Measurements from ENCODE around the gene EBF4.

Gene EBF4

DNA sequence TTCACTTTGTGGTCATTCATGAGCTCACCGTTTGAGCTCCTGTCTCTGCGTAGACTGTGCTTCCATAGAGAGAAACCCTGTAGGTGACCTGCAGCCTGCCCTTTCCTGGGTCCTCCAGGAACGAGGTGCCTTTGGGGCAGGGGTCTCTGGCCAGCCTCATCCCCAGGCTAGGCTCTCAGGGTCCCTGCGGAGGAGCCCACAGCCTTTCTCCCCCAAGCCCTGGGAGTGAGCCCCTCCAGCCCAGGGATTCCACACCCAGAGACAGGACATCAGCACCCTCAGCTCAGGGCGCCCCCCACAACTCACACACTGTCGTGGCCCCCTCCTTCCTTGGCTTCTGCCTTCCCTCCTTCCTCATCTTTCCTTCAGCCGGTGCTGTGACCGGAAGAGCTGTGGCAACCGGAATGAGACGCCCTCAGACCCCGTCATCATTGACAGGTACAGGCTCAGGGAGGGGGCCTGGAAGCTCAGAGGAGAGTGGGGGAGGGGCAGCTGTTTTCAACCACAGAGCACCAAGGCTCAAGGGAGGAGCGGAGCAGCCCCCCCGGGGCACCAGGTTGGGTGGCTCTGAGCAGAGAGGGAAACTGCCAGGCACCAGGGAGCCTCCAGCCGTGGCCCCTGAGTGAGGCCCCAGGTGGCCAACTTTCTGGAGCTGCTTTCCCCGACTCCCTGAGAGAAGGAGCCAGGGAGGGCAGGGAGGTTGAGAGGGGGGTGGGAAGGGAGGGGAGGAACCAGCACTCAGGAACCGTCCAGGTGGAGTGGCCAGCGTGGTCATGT, 16.8 kb downstream of the EBF4 start:
- Histone ChIP-seq H2BK5ac (ENCODE audit: low read length) (no peak overlapping the region), H3K4me3 (ENCODE audit: low read length) (no peak overlapping the region), H3K79me2 (ENCODE audit: control insufficient read depth, insufficient read depth, low read length) (no peaks in the 10 kb centered on the region), H2BK120ac (ENCODE audit: low read depth, low read length) (no peak overlapping the region), H2AK5ac (ENCODE audit: low read length) (no peak overlapping the region), H3K56ac (ENCODE audit: low read length) (peak overlapping the region; percentile 34), H3K27ac (ENCODE audit: low read depth, low read length) (no peak overlapping the region), H3K9ac (ENCODE audit: low read length) (no peak overlapping the region), H4K8ac (ENCODE audit: low read depth, low read length) (no peak overlapping the region), H2BK15ac (replicated peaks; ENCODE audit: low read depth) (no peak overlapping the region), H3K79me1 (ENCODE audit: low read length) (no peaks in the 10 kb centered on the region), H4K5ac (ENCODE audit: low read length) (no peak overlapping the region), H3K4ac (ENCODE audit: low read depth, low read length) (no peak overlapping the region), H3K4me1 (ENCODE audit: control insufficient read depth, low read depth, low read length) (no peaks in the 10 kb centered on the region), H3K27me3 (ENCODE audit: insufficient read depth, low read length, poor library complexity) (no peaks in the 10 kb centered on the region), H3K4me2 (ENCODE audit: low read length) (no peak overlapping the region), H3K18ac (ENCODE audit: low read length) (no peak overlapping the region), H3K36me3 (ENCODE audit: control insufficient read depth, insufficient read depth, low read length) (no peaks in the 10 kb centered on the region), H3K23ac (ENCODE audit: low read length) (no peak overlapping the region)
- DNase-seq: no peak
- no CpG with 5 or more reads among the region's 17 CpGs for WGBS (ENCODE audit: extremely low coverage, insufficient coverage, low lambda C conversion rate)

- Histone ChIP-seq H3K4me1 (ENCODE audit: control insufficient read depth, low read depth, low read length) (no peaks in the 10 kb centered on the region), H2BK15ac (replicated peaks; ENCODE audit: low read depth) (no peak overlapping the region), H4K8ac (ENCODE audit: low read depth, low read length) (no peak overlapping the region), H3K79me2 (ENCODE audit: control insufficient read depth, insufficient read depth, low read length) (no peaks in the 10 kb centered on the region), H3K27ac (ENCODE audit: low read depth, low read length) (no peak overlapping the region), H2BK120ac (ENCODE audit: low read depth, low read length) (no peak overlapping the region), H3K4ac (ENCODE audit: low read depth, low read length) (no peak overlapping the region), H3K23ac (ENCODE audit: low read length) (no peak overlapping the region), H3K4me3 (ENCODE audit: low read length) (no peak overlapping the region), H2AK5ac (ENCODE audit: low read length) (no peak overlapping the region), H3K4me2 (ENCODE audit: low read length) (no peak overlapping the region), H3K79me1 (ENCODE audit: low read length) (no peaks in the 10 kb centered on the region), H3K9ac (ENCODE audit: low read length) (no peak overlapping the region), H3K56ac (ENCODE audit: low read length) (no peak overlapping the region), H3K36me3 (ENCODE audit: control insufficient read depth, insufficient read depth, low read length) (no peaks in the 10 kb centered on the region), H2BK5ac (ENCODE audit: low read length) (no peak overlapping the region), H3K27me3 (ENCODE audit: insufficient read depth, low read length, poor library complexity) (no peaks in the 10 kb centered on the region), H3K18ac (ENCODE audit: low read length) (no peak overlapping the region), H4K5ac (ENCODE audit: low read length) (no peak overlapping the region)
- DNase-seq: peak; percentile 28
- no CpG with 5 or more reads among the region's 3 CpGs for WGBS (ENCODE audit: extremely low coverage, insufficient coverage, low lambda C conversion rate)
Observed at GRCh38 chr20:2713285-2713684, 20.7 kb downstream of the EBF4 start.

GRCh38 chr20:2729251-2729713, 36.7 kb downstream of the EBF4 start:
- H3K4me2 ChIP-seq (ENCODE audit: low read length): no peak overlapping the region
- no peak overlapping the region for H4K5ac ChIP-seq (ENCODE audit: low read length)
- H3K79me2 ChIP-seq (ENCODE audit: control insufficient read depth, insufficient read depth, low read length): no peaks in the 10 kb centered on the region
- no peaks in the 10 kb centered on the region for H3K4me1 ChIP-seq (ENCODE audit: control insufficient read depth, low read depth, low read length)
- no peak overlapping the region for H3K23ac ChIP-seq (ENCODE audit: low read length)
- no peaks in the 10 kb centered on the region for H3K79me1 ChIP-seq (ENCODE audit: low read length)
- H3K27ac ChIP-seq (ENCODE audit: low read depth, low read length): no peak overlapping the region
- no CpG with 5 or more reads among the region's 6 CpGs for WGBS (ENCODE audit: extremely low coverage, insufficient coverage, low lambda C conversion rate)
- no peak overlapping the region for H3K18ac ChIP-seq (ENCODE audit: low read length)
- H4K8ac ChIP-seq (ENCODE audit: low read depth, low read length): no peak overlapping the region
- no peak overlapping the region for H2BK5ac ChIP-seq (ENCODE audit: low read length)
- no peak overlapping the region for H3K4me3 ChIP-seq (ENCODE audit: low read length)
- no peaks in the 10 kb centered on the region for H3K36me3 ChIP-seq (ENCODE audit: control insufficient read depth, insufficient read depth, low read length)
- no peak overlapping the region for H2AK5ac ChIP-seq (ENCODE audit: low read length)
- H3K9ac ChIP-seq (ENCODE audit: low read length): no peak overlapping the region
- no peak overlapping the region for H2BK15ac ChIP-seq (replicated peaks; ENCODE audit: low read depth)
- no peak overlapping the region for H3K56ac ChIP-seq (ENCODE audit: low read length)
- DNase-seq: no peak
- no peak overlapping the region for H3K4ac ChIP-seq (ENCODE audit: low read depth, low read length)
- peaks cover 2% of the 10 kb centered on the region for H3K27me3 ChIP-seq (ENCODE audit: insufficient read depth, low read length, poor library complexity)
- no peak overlapping the region for H2BK120ac ChIP-seq (ENCODE audit: low read depth, low read length)

GRCh38 chr20:2729791-2730190, 37.2 kb downstream of the EBF4 start:
- H3K23ac ChIP-seq (ENCODE audit: low read length): no peak overlapping the region
- no CpG with 5 or more reads among the region's 1 CpG for WGBS (ENCODE audit: extremely low coverage, insufficient coverage, low lambda C conversion rate)

DNA sequence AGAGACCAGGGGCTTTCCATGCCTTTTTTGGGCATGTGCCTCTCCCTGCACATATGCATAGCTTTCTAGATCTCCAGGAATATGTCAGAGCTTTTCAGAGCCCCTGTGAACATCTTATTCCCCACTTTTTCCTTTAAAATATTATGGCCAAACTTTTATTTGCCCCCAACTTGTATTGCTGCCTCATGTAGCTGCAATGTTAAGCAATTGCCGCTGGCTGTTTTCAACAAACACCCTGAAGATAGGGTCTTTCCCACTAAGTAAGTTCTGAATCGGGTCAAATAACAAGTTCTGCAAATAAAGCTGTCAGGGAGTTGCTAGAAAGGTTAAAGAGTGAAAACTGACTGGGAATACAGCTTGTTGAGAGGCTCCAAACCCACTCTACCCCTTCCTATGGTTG, 42.3 kb downstream of the EBF4 start:
- no peak overlapping the region for H3K27ac ChIP-seq (ENCODE audit: low read depth, low read length)
- H3K4ac ChIP-seq (ENCODE audit: low read depth, low read length): no peak overlapping the region
- no CpG with 5 or more reads among the region's 2 CpGs for WGBS (ENCODE audit: extremely low coverage, insufficient coverage, low lambda C conversion rate)
- H3K79me1 ChIP-seq (ENCODE audit: low read length): no peaks in the 10 kb centered on the region
- H3K27me3 ChIP-seq (ENCODE audit: insufficient read depth, low read length, poor library complexity): no peaks in the 10 kb centered on the region
- no peak for DNase-seq
- H3K56ac ChIP-seq (ENCODE audit: low read length): no peak overlapping the region
- H2BK120ac ChIP-seq (ENCODE audit: low read depth, low read length): no peak overlapping the region
- H3K79me2 ChIP-seq (ENCODE audit: control insufficient read depth, insufficient read depth, low read length): no peaks in the 10 kb centered on the region
- H3K4me1 ChIP-seq (ENCODE audit: control insufficient read depth, low read depth, low read length): no peaks in the 10 kb centered on the region
- H2BK15ac ChIP-seq (replicated peaks; ENCODE audit: low read depth): no peak overlapping the region
- H3K18ac ChIP-seq (ENCODE audit: low read length): no peak overlapping the region
- no peaks in the 10 kb centered on the region for H3K36me3 ChIP-seq (ENCODE audit: control insufficient read depth, insufficient read depth, low read length)
- H3K9ac ChIP-seq (ENCODE audit: low read length): no peak overlapping the region
- H2BK5ac ChIP-seq (ENCODE audit: low read length): no peak overlapping the region
- H4K8ac ChIP-seq (ENCODE audit: low read depth, low read length): no peak overlapping the region
- H3K4me3 ChIP-seq (ENCODE audit: low read length): no peak overlapping the region
- no peak overlapping the region for H3K23ac ChIP-seq (ENCODE audit: low read length)
- H4K5ac ChIP-seq (ENCODE audit: low read length): no peak overlapping the region
- no peak overlapping the region for H3K4me2 ChIP-seq (ENCODE audit: low read length)
- no peak overlapping the region for H2AK5ac ChIP-seq (ENCODE audit: low read length)

More at GRCh38 chr20:2729791-2730190, 37.2 kb downstream of the EBF4 start:
- DNase-seq: no peak
- H3K36me3 ChIP-seq (ENCODE audit: control insufficient read depth, insufficient read depth, low read length): no peaks in the 10 kb centered on the region
- no peak overlapping the region for H2BK5ac ChIP-seq (ENCODE audit: low read length)
- no peak overlapping the region for H2BK120ac ChIP-seq (ENCODE audit: low read depth, low read length)
- H3K27ac ChIP-seq (ENCODE audit: low read depth, low read length): no peak overlapping the region
- no peak overlapping the region for H4K8ac ChIP-seq (ENCODE audit: low read depth, low read length)
- H3K4me2 ChIP-seq (ENCODE audit: low read length): no peak overlapping the region
- no peak overlapping the region for H3K56ac ChIP-seq (ENCODE audit: low read length)
- no peak overlapping the region for H3K9ac ChIP-seq (ENCODE audit: low read length)
- no peak overlapping the region for H2BK15ac ChIP-seq (replicated peaks; ENCODE audit: low read depth)
- no peaks in the 10 kb centered on the region for H3K4me1 ChIP-seq (ENCODE audit: control insufficient read depth, low read depth, low read length)
- H3K79me2 ChIP-seq (ENCODE audit: control insufficient read depth, insufficient read depth, low read length): no peaks in the 10 kb centered on the region
- no peak overlapping the region for H3K18ac ChIP-seq (ENCODE audit: low read length)
- H4K5ac ChIP-seq (ENCODE audit: low read length): no peak overlapping the region
- no peak overlapping the region for H3K4ac ChIP-seq (ENCODE audit: low read depth, low read length)
- no peaks in the 10 kb centered on the region for H3K79me1 ChIP-seq (ENCODE audit: low read length)
- H3K27me3 ChIP-seq (ENCODE audit: insufficient read depth, low read length, poor library complexity): peaks cover 2% of the 10 kb centered on the region
- H2AK5ac ChIP-seq (ENCODE audit: low read length): no peak overlapping the region
- no peak overlapping the region for H3K4me3 ChIP-seq (ENCODE audit: low read length)

- H3K18ac ChIP-seq (ENCODE audit: low read length): no peak overlapping the region
- no peak overlapping the region for H3K4me2 ChIP-seq (ENCODE audit: low read length)
- no peaks in the 10 kb centered on the region for H3K36me3 ChIP-seq (ENCODE audit: control insufficient read depth, insufficient read depth, low read length)
- no peaks in the 10 kb centered on the region for H3K79me2 ChIP-seq (ENCODE audit: control insufficient read depth, insufficient read depth, low read length)
- no peak overlapping the region for H3K56ac ChIP-seq (ENCODE audit: low read length)
- WGBS (ENCODE audit: extremely low coverage, insufficient coverage, low lambda C conversion rate): no CpG with 5 or more reads among the region's 3 CpGs
- DNase-seq: no peak
- H2BK5ac ChIP-seq (ENCODE audit: low read length): no peak overlapping the region
- H3K4me3 ChIP-seq (ENCODE audit: low read length): no peak overlapping the region
- no peak overlapping the region for H3K4ac ChIP-seq (ENCODE audit: low read depth, low read length)
- no peaks in the 10 kb centered on the region for H3K4me1 ChIP-seq (ENCODE audit: control insufficient read depth, low read depth, low read length)
- no peak overlapping the region for H2AK5ac ChIP-seq (ENCODE audit: low read length)
- H3K27ac ChIP-seq (ENCODE audit: low read depth, low read length): no peak overlapping the region
- H2BK15ac ChIP-seq (replicated peaks; ENCODE audit: low read depth): no peak overlapping the region
- no peaks in the 10 kb centered on the region for H3K79me1 ChIP-seq (ENCODE audit: low read length)
- no peak overlapping the region for H3K9ac ChIP-seq (ENCODE audit: low read length)
- H4K8ac ChIP-seq (ENCODE audit: low read depth, low read length): no peak overlapping the region
- no peak overlapping the region for H2BK120ac ChIP-seq (ENCODE audit: low read depth, low read length)
- H3K23ac ChIP-seq (ENCODE audit: low read length): no peak overlapping the region
- no peak overlapping the region for H4K5ac ChIP-seq (ENCODE audit: low read length)
- no peaks in the 10 kb centered on the region for H3K27me3 ChIP-seq (ENCODE audit: insufficient read depth, low read length, poor library complexity)
Observed at GRCh38 chr20:2736441-2736840, 43.9 kb downstream of the EBF4 start.
